ENCODE measurements around the gene RBPMS2. TPM values are rescaled to one million over a fixed set of nuclear protein-coding genes. Genes with fewer than 3 reads are reported as not detected.

The RBPMS2 gene
- total and polyA plus RNA-seq, 2 donors (not counting 1 experiment from before 2014, with no cell fraction given) = 0.47 to 0.63 TPM

- Histone ChIP-seq H3K4me1 (ENCODE audit: control insufficient read depth in 2 of 2, insufficient read depth in 2 of 2, low read length in 2 of 2) (no peaks in the 10 kb centered on the region), H3K4me2 (replicated peaks; ENCODE audit: low read depth, low read length, poor library complexity, severe bottlenecking) (no peak overlapping the region), H3K9me3 (ENCODE audit: control extremely low read depth in 1 of 3, control insufficient read depth in 2 of 3, insufficient read depth in 1 of 3, low read length in 2 of 3) (no peaks in the 10 kb centered on the region), H3K4me3 (ENCODE audit: control extremely low read depth in 1 of 5, extremely low read depth in 1 of 5, insufficient read depth in 1 of 5, low read depth in 2 of 5, low read length in 4 of 5) (no peak overlapping the region), H3K27me3 (replicated peaks in 1 of 4; ENCODE audit: control extremely low read depth in 1 of 4, control insufficient read depth in 3 of 4, insufficient read depth in 4 of 4, low read length in 3 of 4) (no peaks in the 10 kb centered on the region), H3K9ac (ENCODE audit: low read length) (no peak overlapping the region), H3K36me3 (replicated peaks in 1 of 2; ENCODE audit: control extremely low read depth in 1 of 2, control insufficient read depth in 1 of 2, extremely low read depth in 1 of 2, insufficient read depth in 2 of 2, low read length in 1 of 2) (no peaks in the 10 kb centered on the region), H4K20me1 (ENCODE audit: control insufficient read depth, insufficient read depth, low read length, poor library complexity, severe bottlenecking) (no peaks in the 10 kb centered on the region), H2AFZ (ENCODE audit: insufficient read depth, low read depth, low read length, poor library complexity, severe bottlenecking) (no peak overlapping the region), H3K27ac (ENCODE audit: low read length in 2 of 2) (no peak overlapping the region), H3K79me2 (ENCODE audit: control insufficient read depth, insufficient read depth, low read length) (no peaks in the 10 kb centered on the region)
- no peak for ATAC-seq (ENCODE audit: low read depth)
- no peaks in the 10 kb centered on the region for H3K4me1 Mint-ChIP-seq
- no peak for DNase-seq
- no peak overlapping the region for H3K27ac Mint-ChIP-seq
- no peaks in the 10 kb centered on the region for H3K27me3 Mint-ChIP-seq
- H3K4me3 Mint-ChIP-seq = no peak overlapping the region
- WGBS (ENCODE audit: insufficient coverage) = 94% methylated on average over 7 of the region's 7 CpGs
- intact Hi-C loops (cut with micrococcal nuclease) = no loop called here
- no peak for TF ChIP-seq CTCF (IDR thresholded peaks at IDR 0.05)
- no peak for TF ChIP-seq EZH2 (IDR thresholded peaks at IDR 0.05; ENCODE audit: borderline replicate concordance, insufficient read depth, low read depth, low read length, poor library complexity, severe bottlenecking)
- ChIA-PET POLR2A (no interaction called here), CTCF (interaction anchor here (5.8 kb wide), 1 partner anchor 71 kb away, joined by 30 read pairs; no protein-coding TSS in a partner anchor)
- no peaks in the 10 kb centered on the region for H3K9me3 Mint-ChIP-seq (ENCODE audit: insufficient read depth)
These were observed 36.2 kb downstream of the RBPMS2 start for GRCh38 chr15:64739156-64739555.

GRCh38 chr15:64738226-64739095, 36.9 kb downstream of the RBPMS2 start:
- no peaks in the 10 kb centered on the region for H3K27me3 Mint-ChIP-seq
- intact Hi-C loops (cut with micrococcal nuclease) = no loop called here
- TF ChIP-seq CTCF (IDR thresholded peaks at IDR 0.05) = no peak
- no peak for TF ChIP-seq EZH2 (IDR thresholded peaks at IDR 0.05; ENCODE audit: borderline replicate concordance, insufficient read depth, low read depth, low read length, poor library complexity, severe bottlenecking)
- Histone ChIP-seq H3K27me3 (replicated peaks in 1 of 4; ENCODE audit: control extremely low read depth in 1 of 4, control insufficient read depth in 3 of 4, insufficient read depth in 4 of 4, low read length in 3 of 4) (no peaks in the 10 kb centered on the region), H3K4me1 (ENCODE audit: control insufficient read depth in 2 of 2, insufficient read depth in 2 of 2, low read length in 2 of 2) (no peaks in the 10 kb centered on the region), H3K9me3 (ENCODE audit: control extremely low read depth in 1 of 3, control insufficient read depth in 2 of 3, insufficient read depth in 1 of 3, low read length in 2 of 3) (no peaks in the 10 kb centered on the region), H3K36me3 (replicated peaks in 1 of 2; ENCODE audit: control extremely low read depth in 1 of 2, control insufficient read depth in 1 of 2, extremely low read depth in 1 of 2, insufficient read depth in 2 of 2, low read length in 1 of 2) (no peaks in the 10 kb centered on the region), H3K9ac (ENCODE audit: low read length) (no peak overlapping the region), H4K20me1 (ENCODE audit: control insufficient read depth, insufficient read depth, low read length, poor library complexity, severe bottlenecking) (no peaks in the 10 kb centered on the region), H3K27ac (ENCODE audit: low read length in 2 of 2) (no peak overlapping the region), H2AFZ (ENCODE audit: insufficient read depth, low read depth, low read length, poor library complexity, severe bottlenecking) (no peak overlapping the region), H3K79me2 (ENCODE audit: control insufficient read depth, insufficient read depth, low read length) (no peaks in the 10 kb centered on the region), H3K4me3 (ENCODE audit: control extremely low read depth in 1 of 5, extremely low read depth in 1 of 5, insufficient read depth in 1 of 5, low read depth in 2 of 5, low read length in 4 of 5) (no peak overlapping the region), H3K4me2 (replicated peaks; ENCODE audit: low read depth, low read length, poor library complexity, severe bottlenecking) (no peak overlapping the region)
- no peaks in the 10 kb centered on the region for H3K9me3 Mint-ChIP-seq (ENCODE audit: insufficient read depth)
- ChIA-PET POLR2A (no interaction called here), CTCF (interaction anchor here (0.6 to 14.1 kb wide), 3 partner anchors 48 to 168 kb away, joined by 3 to 549 read pairs (median 30); no protein-coding TSS in a partner anchor)
- DNase-seq (no peak), ATAC-seq (ENCODE audit: low read depth) (no peak)
- WGBS (ENCODE audit: insufficient coverage) = 95% methylated on average over 26 of the region's 27 CpGs
- H3K4me3 Mint-ChIP-seq = no peak overlapping the region
- no peak overlapping the region for H3K27ac Mint-ChIP-seq
- no peaks in the 10 kb centered on the region for H3K4me1 Mint-ChIP-seq

Measured in B cell (primary cell).